GM18951 (cell line): ENCODE data around the gene UBE2C.
"Not testable (repeated sequence)": the region's sequence is repeated elsewhere in the genome, so short reads cannot be mapped to it uniquely, and the experiment has no call there.

Experiments
- POLR2A ChIP-seq: IDR thresholded peaks from 4 replicates; pipeline ENCODE4 v1.6.1; 2011; ENCODE audit warnings: mild to moderate bottlenecking; ENCODE audit not compliant: insufficient read length, insufficient read depth; ENCODE audit errors: extremely low read depth
- in situ Hi-C: fragments of 300-500 bp; cut with MboI; formaldehyde crosslinking; loops from one replicate; pipeline ENCODE4 v1.12.0; 2022; ENCODE audit warnings: low sequenced_read_pairs, mixed read lengths, inconsistent platforms; ENCODE audit not compliant: unreplicated experiment

Gene UBE2C

DNA sequence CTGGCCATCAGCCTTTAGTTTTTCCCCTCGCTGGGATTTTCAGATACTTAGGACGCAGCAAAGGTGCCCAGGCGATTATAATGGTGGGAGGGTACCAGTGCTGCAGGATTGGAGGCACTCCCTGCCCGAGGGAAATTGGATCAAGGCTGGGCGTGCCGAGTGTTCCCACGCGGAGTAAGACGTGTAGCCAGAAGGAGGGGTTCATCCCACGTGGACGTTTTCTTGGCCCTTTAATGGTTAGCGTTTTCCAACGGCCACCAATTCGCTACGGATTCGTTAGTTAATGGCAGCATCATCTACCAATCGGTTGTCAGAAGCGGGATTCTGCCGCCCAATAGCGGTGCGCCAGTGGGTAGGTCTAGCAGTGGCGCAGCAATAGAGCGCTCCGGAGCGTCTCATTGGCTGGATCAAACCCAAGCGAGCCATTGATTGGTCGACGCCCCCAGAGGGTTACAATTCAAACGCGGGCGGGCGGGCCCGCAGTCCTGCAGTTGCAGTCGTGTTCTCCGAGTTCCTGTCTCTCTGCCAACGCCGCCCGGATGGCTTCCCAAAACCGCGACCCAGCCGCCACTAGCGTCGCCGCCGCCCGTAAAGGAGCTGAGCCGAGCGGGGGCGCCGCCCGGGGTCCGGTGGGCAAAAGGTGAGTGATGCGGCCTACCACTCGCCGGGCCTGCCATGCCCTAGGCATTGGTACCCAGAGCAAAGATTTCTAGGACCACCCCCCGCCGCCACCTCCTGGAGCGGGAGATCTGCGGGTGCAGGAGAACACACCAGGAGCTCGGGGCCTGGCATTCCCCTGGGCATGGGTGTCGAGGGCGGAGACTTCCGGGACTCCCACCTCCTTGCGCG lies at the start of gene UBE2C:
Gene UBE2C (plus strand): TSS at position 488 of the 849 bp plus-strand sequence. CDS start 52 bp downstream, at position 540.
- peak; percentile 69 for TF ChIP-seq POLR2A
- in situ Hi-C loops: no loop called here

DNA sequence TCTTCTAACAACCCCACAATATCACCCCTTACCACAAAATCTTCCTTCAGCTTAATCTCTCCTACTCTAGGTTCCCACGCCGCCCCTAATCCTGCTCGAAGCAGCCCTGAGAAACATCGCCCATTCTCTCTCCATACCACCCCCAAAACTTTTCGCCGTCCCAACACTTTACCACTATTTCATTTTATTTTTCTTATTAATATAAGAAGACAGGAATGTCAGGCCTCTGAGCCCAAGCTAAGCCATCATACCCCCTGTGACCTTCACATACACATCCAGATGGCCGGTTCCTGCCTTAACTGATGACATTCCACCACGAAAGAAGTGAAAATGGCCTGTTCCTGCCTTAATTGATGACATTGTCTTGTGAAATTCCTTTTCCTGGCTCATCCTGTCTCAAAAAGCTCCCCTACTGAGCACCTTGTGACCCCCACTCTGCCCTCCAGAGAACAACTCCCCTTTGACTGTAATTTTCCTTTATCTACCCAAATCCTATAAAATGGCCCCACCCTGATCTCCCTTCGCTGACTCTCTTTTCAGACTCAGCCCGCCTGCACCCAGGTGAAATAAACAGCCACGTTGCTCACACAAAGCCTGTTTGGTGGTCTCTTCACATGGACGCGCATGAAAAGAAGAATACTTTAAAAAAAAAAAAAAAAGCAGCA lies 47.7 kb upstream of the UBE2C start:
- in situ Hi-C loops: not testable (repeated sequence)

DNA sequence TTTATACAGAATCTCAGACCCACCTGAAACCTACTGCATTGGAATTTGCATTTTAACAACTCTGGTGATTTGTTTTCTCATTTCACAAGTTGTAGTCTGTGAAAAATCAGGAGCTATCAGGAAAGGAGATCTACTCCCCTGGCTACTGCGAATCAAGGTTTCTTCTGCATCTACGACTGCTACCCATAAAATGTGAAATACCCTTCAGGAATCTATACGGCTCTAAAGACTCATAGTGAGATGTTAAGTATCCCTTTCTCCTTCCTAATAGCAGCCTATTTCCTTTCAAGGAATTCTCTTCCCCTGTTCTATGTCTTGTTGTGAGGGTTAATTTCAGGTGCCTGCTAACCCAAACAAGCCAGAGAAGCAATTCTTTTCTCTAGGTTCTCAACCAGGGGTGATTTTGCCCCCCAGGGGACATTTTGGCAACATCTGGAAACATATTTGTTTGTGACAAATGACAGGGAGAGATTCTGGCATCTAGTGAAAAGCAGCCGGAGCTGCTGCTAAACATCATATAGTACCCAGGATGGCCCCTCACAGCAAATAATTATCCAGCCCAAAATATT lies 47.1 kb upstream of the UBE2C start:
- no peak for TF ChIP-seq POLR2A
- in situ Hi-C loops: no loop called here

DNA sequence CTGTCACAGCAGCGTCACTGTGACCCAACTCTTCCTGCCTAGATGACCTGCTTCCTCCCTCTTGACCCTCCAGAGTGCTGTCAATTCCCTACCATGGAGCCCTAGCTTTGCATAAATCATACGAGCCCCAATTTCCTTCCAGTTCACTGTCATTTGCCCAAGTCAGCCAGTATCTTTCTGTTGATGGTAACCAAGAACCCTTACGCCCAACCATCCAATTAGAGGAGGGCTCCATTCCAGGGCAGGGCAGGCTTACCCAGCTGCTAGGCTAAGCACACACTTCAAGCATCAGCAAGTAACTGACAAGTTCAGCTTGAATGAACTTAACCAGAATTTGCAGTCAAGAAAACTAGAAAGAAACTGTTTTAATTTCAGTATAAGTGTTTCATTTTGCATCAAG lies 46.5 kb upstream of the UBE2C start:
- TF ChIP-seq POLR2A: no peak
- in situ Hi-C loops: no loop called here

DNA sequence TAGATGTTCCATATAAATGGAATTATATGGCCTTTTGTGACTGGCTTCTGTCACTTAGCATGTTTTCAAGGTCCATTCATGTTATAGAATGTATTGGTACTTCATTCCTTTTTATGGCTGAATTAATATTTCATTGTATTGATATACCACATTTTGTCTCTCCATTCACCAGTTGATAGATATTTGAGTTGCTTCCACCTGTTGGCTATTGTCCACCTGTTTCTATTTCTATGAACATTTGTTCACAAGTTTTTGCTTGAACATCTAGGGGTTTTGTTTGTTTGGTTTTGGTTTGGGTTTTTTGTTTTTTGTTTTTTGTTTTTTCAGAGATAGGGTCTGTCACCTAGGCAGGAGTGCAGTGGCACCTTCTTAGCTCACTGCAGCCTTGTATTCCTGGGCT lies 44.0 kb upstream of the UBE2C start:
- in situ Hi-C loops: no loop called here
- TF ChIP-seq POLR2A: no peak

DNA sequence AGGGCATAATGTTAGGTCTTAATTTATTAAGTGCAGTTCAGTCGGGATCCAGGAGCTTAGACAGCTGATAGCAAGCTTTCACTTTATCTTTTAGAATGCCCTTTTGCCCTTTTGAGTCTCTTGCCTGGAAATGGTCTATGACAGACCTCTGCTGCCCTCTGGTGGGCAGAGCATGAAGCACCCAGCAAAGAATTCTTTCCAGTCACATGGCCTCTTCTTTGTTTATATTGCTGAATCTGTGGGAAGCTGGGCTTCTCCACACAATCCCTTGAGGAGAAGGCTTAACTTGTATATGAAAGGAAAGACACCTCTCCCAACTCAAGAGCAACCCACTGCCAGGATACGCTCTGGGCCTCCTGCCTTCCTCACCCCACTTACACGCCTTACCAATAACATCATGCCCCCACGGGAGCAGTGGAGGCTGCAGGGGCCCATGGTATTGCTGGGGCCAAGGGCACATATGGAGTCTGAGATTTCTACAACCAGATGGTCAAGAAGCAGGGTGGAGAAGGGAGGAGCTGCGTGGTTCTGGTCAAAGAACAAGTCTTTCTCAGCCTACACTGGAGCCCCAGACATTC lies 41.2 kb upstream of the UBE2C start:
- TF ChIP-seq POLR2A: no peak
- in situ Hi-C loops: no loop called here

DNA sequence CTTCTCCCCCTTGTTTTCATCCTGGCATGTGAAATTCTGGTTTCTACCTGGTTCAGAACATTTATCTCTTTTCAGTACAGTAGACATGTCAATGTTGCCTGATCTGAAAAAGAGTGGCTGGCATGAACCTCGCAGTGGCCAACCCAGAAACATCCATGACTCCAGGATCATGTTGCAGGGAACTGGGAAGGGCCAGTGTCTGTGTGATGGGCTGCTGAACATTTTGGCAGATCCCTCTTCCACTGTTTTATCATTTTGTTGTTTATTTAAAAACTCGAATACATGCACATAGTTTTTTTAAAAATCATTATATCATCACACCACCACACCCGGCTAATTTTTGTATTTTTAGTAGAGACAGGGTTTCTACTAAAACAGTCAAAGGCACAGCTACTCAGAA lies 39.8 kb upstream of the UBE2C start:
- in situ Hi-C loops: no loop called here
- no peak for TF ChIP-seq POLR2A

DNA sequence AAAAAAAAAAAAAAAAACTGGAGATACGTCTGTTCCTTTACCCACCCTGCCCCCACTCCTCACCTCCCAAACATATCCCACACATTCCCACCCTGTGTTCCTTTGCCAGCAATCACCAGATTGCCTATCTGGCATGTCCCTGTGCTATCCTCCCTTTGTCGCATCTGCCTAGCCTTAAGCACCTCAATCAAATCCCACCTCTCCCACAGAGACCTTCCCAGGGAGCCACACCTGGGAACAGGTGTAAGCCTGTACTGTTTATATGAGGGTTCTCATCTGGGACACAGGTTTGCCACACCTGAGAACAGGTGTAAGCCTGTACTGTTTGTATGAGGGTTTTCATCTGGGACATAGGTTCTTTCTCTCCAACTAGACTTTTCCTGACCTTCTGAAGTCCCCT lies 37.5 kb upstream of the UBE2C start:
- in situ Hi-C loops: loop anchor here (25.0 kb wide), 1 partner anchor 438 kb away; the partner anchor contains the start of gene SDC4
- no peak for TF ChIP-seq POLR2A

DNA sequence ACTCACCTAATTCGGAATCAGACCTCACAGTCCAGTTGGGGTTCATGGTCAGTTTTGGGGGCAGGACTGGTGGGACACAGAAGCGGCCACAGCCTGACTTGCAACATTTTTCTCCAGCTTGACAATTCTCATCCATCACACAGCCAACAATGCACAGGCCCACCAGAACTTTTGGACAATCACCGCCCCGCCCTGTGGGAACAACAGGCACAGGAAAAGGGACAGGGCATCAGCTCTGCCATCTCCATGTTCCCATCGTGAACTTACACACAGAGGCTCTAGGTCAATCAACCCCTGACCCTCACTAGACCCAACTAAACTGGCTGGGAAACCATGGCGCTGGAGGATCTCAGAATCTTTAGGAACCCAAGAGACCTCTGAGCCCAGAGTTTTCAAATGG lies 37.0 kb upstream of the UBE2C start:
- in situ Hi-C loops: loop anchor here (25.0 kb wide), 1 partner anchor 438 kb away; the partner anchor contains the start of gene SDC4
- no peak for TF ChIP-seq POLR2A

DNA sequence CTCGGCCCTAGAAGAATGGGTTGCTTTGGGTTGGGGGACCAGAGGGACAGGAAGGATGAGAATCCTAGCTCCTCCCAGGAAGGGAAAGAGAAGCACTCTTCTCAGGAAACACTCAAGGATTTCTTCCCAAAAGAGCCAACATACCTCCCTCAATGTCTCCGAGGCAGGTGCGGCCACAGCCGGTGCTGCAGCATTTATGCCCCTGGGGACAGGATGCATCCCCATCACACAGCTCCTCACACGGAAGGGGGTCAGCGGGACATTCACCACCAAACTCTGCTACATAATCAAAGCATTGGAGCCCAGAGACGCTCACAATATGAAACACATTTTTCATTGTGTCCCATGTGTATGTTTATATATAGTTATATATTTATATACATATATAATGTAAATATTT lies 35.5 kb upstream of the UBE2C start:
- in situ Hi-C loops: loop anchor here (25.0 kb wide), 1 partner anchor 440 kb away; the partner anchor contains the start of gene SDC4
- TF ChIP-seq POLR2A: no peak

DNA sequence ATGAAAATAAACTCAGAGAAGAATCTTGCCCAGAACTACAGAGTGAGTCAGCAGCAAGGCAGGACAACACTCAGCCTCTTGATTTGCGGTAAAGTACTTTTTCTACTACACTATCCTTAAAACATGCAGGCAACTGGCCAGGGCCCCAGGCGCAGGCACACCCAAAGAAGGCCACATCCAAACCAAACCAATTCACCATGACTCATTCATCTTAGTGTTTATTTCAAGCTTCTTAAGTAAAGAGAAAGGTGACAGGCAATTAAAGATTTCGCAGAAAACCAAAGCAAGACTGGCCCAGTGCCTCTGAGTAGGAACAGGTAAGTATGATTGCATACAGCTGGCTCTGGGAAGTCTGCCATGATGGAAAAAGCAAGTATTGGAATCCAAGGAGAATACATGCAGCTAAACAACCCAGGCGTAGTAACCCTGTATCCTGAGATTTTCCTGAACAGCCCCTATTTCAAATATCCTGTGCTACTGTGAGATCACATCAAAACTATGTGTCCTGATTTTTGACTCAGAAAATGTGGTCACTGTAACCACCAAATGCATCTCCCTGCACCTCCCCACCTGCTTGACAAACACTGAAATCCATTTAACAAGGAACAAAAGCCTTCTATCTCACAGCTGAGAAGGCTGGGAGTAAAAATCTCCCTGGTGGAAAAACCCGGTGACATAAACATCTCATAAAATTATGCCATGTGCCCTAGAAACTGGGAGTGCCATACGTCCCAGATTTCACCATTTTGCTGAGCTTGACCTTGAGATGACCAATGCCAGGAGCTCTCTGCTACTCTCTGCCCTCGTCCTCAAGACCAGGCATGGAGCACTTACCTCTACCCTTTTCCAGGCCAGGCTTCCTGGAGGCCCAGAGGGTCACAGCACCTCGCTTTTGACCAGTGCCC lies 33.2 kb upstream of the UBE2C start:
- TF ChIP-seq POLR2A: no peak
- in situ Hi-C loops: loop anchor here (25.0 kb wide), 1 partner anchor 442 kb away; the partner anchor contains the start of gene SDC4

DNA sequence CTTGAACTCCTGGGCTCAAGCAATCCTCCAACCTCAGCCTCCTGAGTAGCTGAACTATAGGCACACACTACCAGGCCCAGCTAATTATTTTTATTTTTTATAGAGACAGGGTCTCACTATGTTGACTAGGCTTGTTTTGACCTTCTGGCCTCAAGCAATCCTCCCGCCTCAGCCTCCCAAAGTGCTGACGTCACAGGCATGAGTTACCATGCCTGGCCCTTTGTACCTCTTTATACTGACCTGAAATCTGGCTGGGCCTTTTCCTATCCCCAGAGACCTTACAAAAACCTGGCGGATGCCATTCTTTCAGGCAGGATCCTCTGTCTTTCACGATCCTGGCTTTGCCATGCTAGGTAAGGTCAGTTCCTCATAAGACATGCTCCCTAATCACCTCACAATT lies 32.3 kb upstream of the UBE2C start:
- in situ Hi-C loops: loop anchor here (25.0 kb wide), 1 partner anchor 443 kb away; the partner anchor contains the start of gene SDC4
- TF ChIP-seq POLR2A: no peak
